ENCODE measurements around the gene TRMT44.
A peak's percentile ranks its signal among the peaks of the same experiment; 100 is the strongest.
"Not testable (repeated sequence)": the region's sequence is repeated elsewhere in the genome, so short reads cannot be mapped to it uniquely, and the experiment has no call there.

TRMT44 gene

GRCh38 chr4:8440492-8441311 is at the start of gene TRMT44, which contains the start of gene ACOX3:
TRMT44 (plus strand) TSS chr4:8440777; CDS start chr4:8440823, 46 bp downstream.
ACOX3 (minus strand) TSS chr4:8440723; CDS start chr4:8416521, 24,202 bp downstream.
- DNase-seq = peak; percentile 56

- DNase-seq = no peak
These were observed 49.5 kb upstream of the TRMT44 start for GRCh38 chr4:8391071-8391470.

GRCh38 chr4:8391972-8392371 is 48.6 kb upstream of the TRMT44 start:
- no peak for DNase-seq

GRCh38 chr4:8392591-8393190 is 47.9 kb upstream of the TRMT44 start:
- no peak for DNase-seq

- no peak for DNase-seq
These were observed 47.0 kb upstream of the TRMT44 start for GRCh38 chr4:8393593-8394038.

- DNase-seq = no peak
These were observed 46.5 kb upstream of the TRMT44 start for GRCh38 chr4:8394061-8394519.

GRCh38 chr4:8394806-8395205 is 45.8 kb upstream of the TRMT44 start:
- DNase-seq = no peak

- no peak for DNase-seq
These were observed 44.9 kb upstream of the TRMT44 start for GRCh38 chr4:8395504-8396296.

- DNase-seq = no peak
These were observed 43.7 kb upstream of the TRMT44 start for GRCh38 chr4:8396762-8397406.

GRCh38 chr4:8398347-8398746 is 42.2 kb upstream of the TRMT44 start:
- no peak for DNase-seq

GRCh38 chr4:8399298-8399697 is 41.3 kb upstream of the TRMT44 start:
- DNase-seq = no peak

GRCh38 chr4:8400632-8401325 is 39.8 kb upstream of the TRMT44 start:
- no peak for DNase-seq

GRCh38 chr4:8401665-8402064 is 38.9 kb upstream of the TRMT44 start:
- DNase-seq = no peak

- DNase-seq = no peak
These were observed 38.4 kb upstream of the TRMT44 start for GRCh38 chr4:8402181-8402597.

- DNase-seq = no peak
These were observed 37.9 kb upstream of the TRMT44 start for GRCh38 chr4:8402640-8403039.

GRCh38 chr4:8403173-8403753 is 37.3 kb upstream of the TRMT44 start:
- peak; percentile 1 for DNase-seq

- DNase-seq = no peak
These were observed 36.6 kb upstream of the TRMT44 start for GRCh38 chr4:8403976-8404375.

GRCh38 chr4:8404791-8405515 is 35.6 kb upstream of the TRMT44 start:
- DNase-seq = no peak

GRCh38 chr4:8405516-8405875 is 35.1 kb upstream of the TRMT44 start:
- no peak for DNase-seq

GRCh38 chr4:8406887-8407286 is 33.7 kb upstream of the TRMT44 start:
- DNase-seq = not testable (repeated sequence)

GRCh38 chr4:8407316-8407715 is 33.3 kb upstream of the TRMT44 start:
- DNase-seq = no peak
